ENCODE measurements around the gene DPP6. TPM values are rescaled to one million over a fixed set of nuclear protein-coding genes. Genes with fewer than 3 reads are reported as not detected.

DPP6 gene
- polyA plus RNA-seq, 1 donor (not counting 4 experiments of a cell fraction or from before 2014, with no cell fraction given): not detected

DNA sequence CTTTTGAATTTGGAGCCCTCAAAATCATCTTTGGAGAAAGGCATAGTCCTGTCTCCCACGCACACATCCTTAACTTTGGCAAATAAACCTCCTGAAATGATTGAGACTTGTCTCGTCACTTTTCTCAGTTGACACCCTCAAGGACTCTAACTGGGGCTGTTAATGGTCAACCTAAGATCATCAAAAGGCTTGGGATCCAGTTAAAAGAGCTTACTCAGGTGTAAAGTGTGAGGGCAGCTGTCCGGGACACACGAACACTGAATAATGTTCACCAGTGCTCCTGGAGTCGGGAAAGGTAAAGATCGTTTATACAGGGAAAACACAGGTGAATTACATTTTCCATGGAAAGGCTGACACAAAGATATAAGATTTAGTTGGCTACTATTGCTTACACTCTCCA is 866.1 kb downstream of the DPP6 start:
- TF ChIP-seq CTCF (optimal IDR thresholded peaks at IDR 0.05 in 1 of 3, IDR thresholded peaks at IDR 0.05 in 1 of 3, conservative IDR thresholded peaks at IDR 0.05 in 1 of 3; ENCODE audit: extremely low read depth in 1 of 3, insufficient read depth in 2 of 3, low read length in 3 of 3): no peak
- no peak for TF ChIP-seq EZH2 (IDR thresholded peaks at IDR 0.05; ENCODE audit: low read length)
- H3K9me1 ChIP-seq (ENCODE audit: control insufficient read depth, extremely low read depth, insufficient read depth, low read length): no peaks in the 10 kb centered on the region
- no peak overlapping the region for H2AFZ ChIP-seq (ENCODE audit: control insufficient read depth, low read length)
- H3K4me3 ChIP-seq (ENCODE audit: control insufficient read depth in 2 of 3, extremely low read depth in 1 of 3, insufficient read depth in 2 of 3, low read depth in 1 of 3, low read length in 3 of 3): no peak overlapping the region
- FAIRE-seq (no peak), DNase-seq (ENCODE audit: low read depth, low spot score) (no peak)
- no peaks in the 10 kb centered on the region for H3K4me1 ChIP-seq (ENCODE audit: control insufficient read depth, extremely low read depth, insufficient read depth, low read length)
- no peaks in the 10 kb centered on the region for H3K36me3 ChIP-seq (ENCODE audit: control insufficient read depth in 2 of 2, extremely low read depth in 1 of 2, insufficient read depth in 2 of 2, low read length in 2 of 2)
- dilution Hi-C loops (cut with MboI; ENCODE audit: extremely low pct_ligation_motif_present, low sequenced_read_pairs): no loop called here
- no peak overlapping the region for H3K27ac ChIP-seq (ENCODE audit: control insufficient read depth, insufficient read depth, low read length)
- no peak overlapping the region for H3K9ac ChIP-seq (ENCODE audit: control insufficient read depth, extremely low read depth, insufficient read depth, low read length)
- no peaks in the 10 kb centered on the region for H4K20me1 ChIP-seq (ENCODE audit: control insufficient read depth, extremely low read depth, insufficient read depth, low read length)
- no peaks in the 10 kb centered on the region for H3K79me2 ChIP-seq (ENCODE audit: control insufficient read depth, insufficient read depth, low read length)
- peaks cover 15% of the 10 kb centered on the region for H3K27me3 ChIP-seq (ENCODE audit: control insufficient read depth, extremely low read depth, insufficient read depth, low read length)
- no peaks in the 10 kb centered on the region for H3K9me3 ChIP-seq (ENCODE audit: control insufficient read depth, low read depth, low read length)
- H3K4me2 ChIP-seq (ENCODE audit: control insufficient read depth, extremely low read depth, insufficient read depth, low read depth, low read length): no peak overlapping the region

DNA sequence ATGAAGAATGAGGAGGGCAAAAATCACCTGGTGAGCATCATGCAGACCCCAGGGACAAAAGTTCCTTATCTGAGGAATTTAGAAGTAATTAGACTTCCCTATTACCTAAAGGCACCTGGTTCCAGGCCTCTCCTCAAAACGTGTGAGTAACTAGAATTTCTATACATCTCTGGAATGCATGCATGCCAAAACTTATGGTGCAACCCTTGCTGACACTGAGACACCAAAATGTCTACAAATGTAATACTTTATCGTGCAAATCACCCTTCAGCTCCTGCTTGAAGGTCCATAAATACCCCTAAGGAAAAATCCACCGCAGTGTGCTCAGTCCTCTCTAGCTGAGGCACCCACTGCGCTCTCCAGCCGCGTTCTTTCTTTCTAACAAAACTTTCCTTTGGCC is 866.5 kb downstream of the DPP6 start:
- no peak for DNase-seq (ENCODE audit: low read depth, low spot score)
- no peak for TF ChIP-seq CTCF (optimal IDR thresholded peaks at IDR 0.05 in 1 of 3, IDR thresholded peaks at IDR 0.05 in 1 of 3, conservative IDR thresholded peaks at IDR 0.05 in 1 of 3; ENCODE audit: extremely low read depth in 1 of 3, insufficient read depth in 2 of 3, low read length in 3 of 3)

More for the DNA sequence above, 866.5 kb downstream of the DPP6 start:
- peaks cover 15% of the 10 kb centered on the region for H3K27me3 ChIP-seq (ENCODE audit: control insufficient read depth, extremely low read depth, insufficient read depth, low read length)
- no peaks in the 10 kb centered on the region for H4K20me1 ChIP-seq (ENCODE audit: control insufficient read depth, extremely low read depth, insufficient read depth, low read length)
- no peaks in the 10 kb centered on the region for H3K4me1 ChIP-seq (ENCODE audit: control insufficient read depth, extremely low read depth, insufficient read depth, low read length)
- H3K36me3 ChIP-seq (ENCODE audit: control insufficient read depth in 2 of 2, extremely low read depth in 1 of 2, insufficient read depth in 2 of 2, low read length in 2 of 2): no peaks in the 10 kb centered on the region
- no peaks in the 10 kb centered on the region for H3K79me2 ChIP-seq (ENCODE audit: control insufficient read depth, insufficient read depth, low read length)
- no peak overlapping the region for H2AFZ ChIP-seq (ENCODE audit: control insufficient read depth, low read length)
- no peak overlapping the region for H3K4me2 ChIP-seq (ENCODE audit: control insufficient read depth, extremely low read depth, insufficient read depth, low read depth, low read length)
- FAIRE-seq: no peak
- H3K9me3 ChIP-seq (ENCODE audit: control insufficient read depth, low read depth, low read length): no peaks in the 10 kb centered on the region
- dilution Hi-C loops (cut with MboI; ENCODE audit: extremely low pct_ligation_motif_present, low sequenced_read_pairs): no loop called here
- H3K9ac ChIP-seq (ENCODE audit: control insufficient read depth, extremely low read depth, insufficient read depth, low read length): no peak overlapping the region
- H3K27ac ChIP-seq (ENCODE audit: control insufficient read depth, insufficient read depth, low read length): no peak overlapping the region
- no peak overlapping the region for H3K4me3 ChIP-seq (ENCODE audit: control insufficient read depth in 2 of 3, extremely low read depth in 1 of 3, insufficient read depth in 2 of 3, low read depth in 1 of 3, low read length in 3 of 3)
- no peaks in the 10 kb centered on the region for H3K9me1 ChIP-seq (ENCODE audit: control insufficient read depth, extremely low read depth, insufficient read depth, low read length)

Measured in keratinocyte (primary cell).